ENCODE results near the gene MTURN.

GRCh38 chr7:30206491-30206890 lies 71.7 kb downstream of the MTURN start:
- no peak for TF ChIP-seq POLR2A (IDR thresholded peaks at IDR 0.05)
- no peak for TF ChIP-seq CTCF (IDR thresholded peaks at IDR 0.05)

Data from right lobe of liver (tissue), 4 donors.